HCT116 (cell line): ENCODE measurements around the gene KLF2. TPM values are rescaled to one million over a fixed set of nuclear protein-coding genes. Genes with fewer than 3 reads are reported as not detected.

ENCODE experiments used
- ATAC-seq: fragments of 200-7000 bp; cut with Tn5 transposase; 2 replicates; pipeline ENCODE4 v1.9.1; 2020; ENCODE audit warnings: mild to moderate bottlenecking, moderate library complexity
- BruUV-seq: library from RNA; stranded (reverse); fragments of 400-500 nt; replicated peaks from 2 replicates; lab custom pipeline; 2021; lab: Mats Ljungman, UMichigan
- CTCF ChIA-PET: fragments of 300-600 bp; sonication (Branson Sonifier 250); formaldehyde crosslinking; loops from one replicate; lab custom pipeline; 2021; ENCODE audit warnings: antibody characterized with exemption; lab: Charles Lee
- POLR2A ChIA-PET: fragments of 300-600, 350-600 bp; sonication (Branson Sonifier 250); formaldehyde crosslinking; loops from one replicate; lab custom pipeline; 2021; ENCODE audit warnings: antibody characterized with exemption; lab: Charles Lee
- RAD21 ChIA-PET, 2 experiments: fragments of 300-600 bp; sonication (Branson Sonifier 250); formaldehyde crosslinking; loops; one replicate each; lab custom pipeline; 2023; ENCODE audit warnings: low total read pairs in 2 of 2; ENCODE audit not compliant: uncharacterized antibody in 2 of 2, unreplicated experiment in 2 of 2, low non-redundant PET in 1 of 2; lab: Charles Lee
- DNase-seq: peaks from one replicate; pipeline ENCODE4 v3.0.0-alpha.2; 2010; ENCODE audit warnings: low read depth, low spot score
- H2AFZ ChIP-seq: fragments of 200-600 bp; shearing (Covaris generic), sonication (generic); 2 replicates; pipeline ENCODE4 v1.6.1; 2017; ENCODE audit warnings: low read depth, mixed run types, mixed read lengths, antibody characterized with exemption, low read length; ENCODE audit not compliant: poor library complexity, severe bottlenecking
- H3K27ac ChIP-seq: 2 replicates; pipeline ENCODE4 v1.5.1; 2012; ENCODE audit warnings: low read depth, low read length
- H3K27me3 ChIP-seq: fragments of 200-600 bp; sonication (generic); 2 replicates; pipeline ENCODE4 v1.6.1; 2016; ENCODE audit warnings: mixed run types, low read length, mixed read lengths; ENCODE audit not compliant: insufficient read depth
- H3K36me3 ChIP-seq, 2 experiments: fragments of 200-500 bp in 1 of 2; fragments of 200-600 bp in 1 of 2; sonication (Bioruptor generic) in 1 of 2; sonication (generic) in 1 of 2; 2 replicates each; pipeline versions ENCODE4 v1.5.1 to v1.6.1; 2014 to 2016; ENCODE audit warnings: low read length in 2 of 2, inconsistent platforms in 1 of 2, mixed read lengths in 1 of 2, mixed run types in 1 of 2; ENCODE audit not compliant: insufficient read depth in 2 of 2, control insufficient read depth in 1 of 2
- H3K4me1 ChIP-seq, 2 experiments: fragments of 200-600 bp in 1 of 2; sonication (generic) in 1 of 2; 2 replicates each; pipeline versions ENCODE4 v1.5.1 to v1.6.1; 2012 to 2017; ENCODE audit warnings: low read length in 2 of 2, inconsistent platforms in 1 of 2, mild to moderate bottlenecking in 1 of 2, mixed read lengths in 1 of 2, mixed run types in 1 of 2, moderate library complexity in 1 of 2; ENCODE audit not compliant: insufficient read depth in 2 of 2, control insufficient read depth in 1 of 2
- H3K4me2 ChIP-seq: fragments of 200-600 bp; sonication (generic); 2 replicates; pipeline ENCODE4 v1.6.1; 2017; ENCODE audit warnings: mixed run types, low read length, mixed read lengths
- H3K4me3 ChIP-seq, 2 experiments: fragments of 200-600 bp in 1 of 2; sonication (generic) in 1 of 2; replicated peaks in 1 of 2; 2 replicates each; pipeline ENCODE4 v1.5.1; 2011 to 2016; ENCODE audit warnings: low read length in 2 of 2, control low read depth in 1 of 2, low read depth in 1 of 2, mild to moderate bottlenecking in 1 of 2, mixed read lengths in 1 of 2, mixed run types in 1 of 2
- H3K79me2 ChIP-seq: fragments of 200-600 bp; sonication (generic); 2 replicates; pipeline ENCODE4 v1.6.1; 2017; ENCODE audit warnings: mild to moderate bottlenecking, mixed run types, low read length, moderate library complexity, mixed read lengths; ENCODE audit not compliant: insufficient read depth
- H3K9ac ChIP-seq: fragments of 200-600 bp; sonication (generic); 2 replicates; pipeline ENCODE4 v1.6.1; 2016; ENCODE audit warnings: low read length, mixed read lengths
- H3K9me2 ChIP-seq: fragments of 200-600 bp; sonication (generic), shearing (Covaris generic); 2 replicates; pipeline ENCODE4 v1.6.1; 2017; ENCODE audit warnings: mixed run types, mild to moderate bottlenecking, moderate library complexity; ENCODE audit not compliant: insufficient read depth
- H3K9me3 ChIP-seq, 2 experiments: fragments of 200-500 bp in 1 of 2; fragments of 200-600 bp in 1 of 2; sonication (Bioruptor generic) in 1 of 2; sonication (generic) in 1 of 2; 2 replicates each; pipeline ENCODE4 v1.6.1; 2014 to 2017; ENCODE audit warnings: low read length in 2 of 2, mixed read lengths in 2 of 2, inconsistent platforms in 1 of 2, low read depth in 1 of 2, mild to moderate bottlenecking in 1 of 2, mixed run types in 1 of 2, moderate library complexity in 1 of 2; ENCODE audit not compliant: control insufficient read depth in 1 of 2, insufficient read depth in 1 of 2
- H4K20me1 ChIP-seq: fragments of 200-600 bp; sonication (generic), shearing (Covaris generic); 2 replicates; pipeline ENCODE4 v1.6.1; 2017; ENCODE audit warnings: mixed run types, mild to moderate bottlenecking, moderate library complexity; ENCODE audit not compliant: insufficient read depth
- ATF3 ChIP-seq: IDR thresholded peaks from 2 replicates; pipeline ENCODE4 v1.6.1; 2012
- CBX3 ChIP-seq: IDR thresholded peaks from 2 replicates; pipeline ENCODE4 v1.6.1; 2012; ENCODE audit warnings: low read depth
- ELF1 ChIP-seq: IDR thresholded peaks from 2 replicates; pipeline ENCODE4 v1.6.1; 2012; ENCODE audit warnings: low read depth, borderline replicate concordance
- EZH2phosphoT487 ChIP-seq: fragments of 200-600 bp; IDR thresholded peaks from 2 replicates; pipeline ENCODE4 v1.6.1; 2018; ENCODE audit warnings: antibody characterized with exemption, borderline replicate concordance
- MAX ChIP-seq: IDR thresholded peaks from 2 replicates; pipeline ENCODE4 v1.6.1; 2012
- YY1 ChIP-seq: IDR thresholded peaks from 2 replicates; pipeline ENCODE4 v1.6.1; 2011; ENCODE audit warnings: low read length, low read depth, moderate library complexity, mild to moderate bottlenecking; ENCODE audit not compliant: insufficient replicate concordance; ENCODE audit errors: extremely low read depth
- ZBTB33 ChIP-seq: IDR thresholded peaks from 2 replicates; pipeline ENCODE4 v1.6.1; 2011; ENCODE audit warnings: mild to moderate bottlenecking, low read length, moderate library complexity; ENCODE audit not compliant: insufficient replicate concordance; ENCODE audit errors: extremely low read depth
- intact Hi-C: fragments of 100-400 bp; cut with micrococcal nuclease; formaldehyde crosslinking; loops from 2 replicates; pipeline ENCODE4 v1.10.0; 2022
- total RNA-seq: library from RNA; stranded (reverse); gene quantifications from one replicate; pipeline ENCODE4 v1.2.1, GENCODE V29; 2021; ENCODE audit not compliant: unreplicated experiment

KLF2 gene
- total RNA-seq, 1 experiment from 2014 or later: 39.4 TPM

GRCh38 chr19:16373532-16373931, 48.9 kb downstream of the KLF2 start:
- H3K9ac ChIP-seq: no peak overlapping the region
- no peak overlapping the region for H3K4me2 ChIP-seq
- H3K4me3 ChIP-seq: no peak overlapping the region
- H3K36me3 ChIP-seq: peaks cover 0 to 8% of the 10 kb centered on the region in 2 experiments; a peak in 2 of 4 replicates
- H3K9me2 ChIP-seq: no peaks in the 10 kb centered on the region
- intact Hi-C loops: no loop called here
- no peak for TF ChIP-seq ATF3
- TF ChIP-seq YY1: no peak
- H3K27ac ChIP-seq: no peak overlapping the region
- H2AFZ ChIP-seq: no peak overlapping the region
- no TSS peak for BruUV-seq
- ATAC-seq: no peak
- H3K79me2 ChIP-seq: no peaks in the 10 kb centered on the region
- H3K9me3 ChIP-seq: no peaks in the 10 kb centered on the region
- POLR2A ChIA-PET: no interaction called here
- no peak for DNase-seq
- no peaks in the 10 kb centered on the region for H3K27me3 ChIP-seq
- RAD21 ChIA-PET: no interaction called here
- CTCF ChIA-PET: no interaction called here
- no peaks in the 10 kb centered on the region for H4K20me1 ChIP-seq
- H3K4me1 ChIP-seq: no peaks in the 10 kb centered on the region

GRCh38 chr19:16373989-16374388, 49.4 kb downstream of the KLF2 start:
- peaks cover 0 to 8% of the 10 kb centered on the region in 2 experiments; a peak in 2 of 4 replicates for H3K36me3 ChIP-seq
- TF ChIP-seq EZH2phosphoT487: no peak
- TF ChIP-seq YY1: no peak
- no peak for TF ChIP-seq ELF1
- no peak for TF ChIP-seq MAX
- TF ChIP-seq ZBTB33: no peak
- TF ChIP-seq CBX3: no peak
- TF ChIP-seq, all 23 proteins: peak for 0
- ChIA-PET CTCF (no interaction called here), RAD21 (no interaction called here), POLR2A (no interaction called here)
- Histone ChIP-seq H3K9me2 (no peaks in the 10 kb centered on the region), H3K27me3 (no peaks in the 10 kb centered on the region), H3K9ac (no peak overlapping the region), H3K4me1 (no peaks in the 10 kb centered on the region), H4K20me1 (no peaks in the 10 kb centered on the region), H3K4me3 (no peak overlapping the region), H3K4me2 (no peak overlapping the region), H2AFZ (no peak overlapping the region), H3K27ac (no peak overlapping the region), H3K79me2 (no peaks in the 10 kb centered on the region), H3K9me3 (no peaks in the 10 kb centered on the region)
- intact Hi-C loops: no loop called here
- DNase-seq (no peak), ATAC-seq (no peak)
- no TSS peak for BruUV-seq
